Left lung (tissue), 10 donors: Measurements from ENCODE around the gene CNGA3. TPM values are rescaled to one million over a fixed set of nuclear protein-coding genes. Genes with fewer than 3 reads are reported as not detected.
A peak's percentile ranks its signal among the peaks of the same experiment; 100 is the strongest.
"Not testable (repeated sequence)": the region's sequence is repeated elsewhere in the genome, so short reads cannot be mapped to it uniquely, and the experiment has no call there.

Experiments
- ATAC-seq: fragments of 200-7000 bp; cut with Tn5 transposase; one replicate; pipeline ENCODE4 v1.9.1; 2020; ENCODE audit warnings: moderate library complexity
- DNase-seq, 4 donors: peaks; one replicate each; pipeline ENCODE4 v3.0.0-alpha.2; 2013 to 2020
- H3K27ac ChIP-seq, 2 donors: fragments of 200-600 bp; sonication (generic) in 1 of 2; one replicate each; pipeline versions ENCODE4 v1.5.0 to v1.8.0; 2020 to 2021
- H3K27me3 ChIP-seq, 2 donors: fragments of 200-600 bp; sonication (generic) in 1 of 2; one replicate each; pipeline versions ENCODE4 v1.5.0 to v1.8.0; 2020 to 2021
- H3K36me3 ChIP-seq, 2 donors: fragments of 200-600 bp; sonication (generic) in 1 of 2; one replicate each; pipeline versions ENCODE4 v1.5.0 to v1.8.0; 2020 to 2021
- H3K4me1 ChIP-seq, 2 donors: fragments of 200-600 bp; one replicate each; pipeline ENCODE4 v1.8.0; 2021
- H3K4me3 ChIP-seq, 2 donors: fragments of 200-600 bp; sonication (generic) in 1 of 2; one replicate each; pipeline versions ENCODE4 v1.5.0 to v1.8.0; 2020 to 2021; ENCODE audit warnings: mild to moderate bottlenecking in 1 of 2
- H3K9me3 ChIP-seq, 2 donors: fragments of 200-600 bp; sonication (generic) in 1 of 2; one replicate each; pipeline versions ENCODE4 v1.5.0 to v1.8.0; 2020 to 2021
- CTCF ChIP-seq, 2 donors: fragments of 200-600 bp; sonication (generic) in 1 of 2; IDR thresholded peaks; one replicate each; pipeline versions ENCODE4 v1.5.0 to v1.8.0; 2021; ENCODE audit warnings: antibody characterized with exemption in 2 of 2
- intact Hi-C, 2 donors: fragments of 100-400 bp; cut with DNase I; formaldehyde crosslinking; loops; one replicate each; pipeline versions ENCODE4 v1.11.2 to v1.14.2; 2022
- polyA plus RNA-seq, 6 donors: library from polyadenylated mRNA; unstranded; fragments of 120-200 nt; gene quantifications; one replicate each; pipeline ENCODE4 v1.2.1, GENCODE V29; 2013; ENCODE audit not compliant: insufficient read length in 6 of 6
- total RNA-seq, 2 donors: library from RNA; stranded (reverse); fragmentation: NEBNext Ultra II Directional; extraction: Animal tissue kit (Norgen Biotek cat#: 25700); gene quantifications; one replicate each; pipeline ENCODE4 v1.2.1, GENCODE V29; 2021
- donor health status: DM: no; HTN: yes; CAD: no.
- donor health status: DM: no; HTN: no; CAD: no.

Gene CNGA3
- total and polyA plus RNA-seq, 8 donors = 0.04 to 0.10 (median 0.06) TPM; not detected in 3

GRCh38 chr2:98405301-98405700, 59.0 kb downstream of the CNGA3 start:
- Histone ChIP-seq H3K27ac (no peak overlapping the region), H3K4me3 (no peak overlapping the region), H3K36me3 (no peaks in the 10 kb centered on the region), H3K27me3 (no peaks in the 10 kb centered on the region), H3K4me1 (no peaks in the 10 kb centered on the region), H3K9me3 (no peaks in the 10 kb centered on the region)
- no peak for DNase-seq
- intact Hi-C loops = no loop called here
- ATAC-seq = no peak
- no peak for TF ChIP-seq CTCF (IDR thresholded peaks at IDR 0.05)

GRCh38 chr2:98408155-98408554, 61.9 kb downstream of the CNGA3 start:
- Histone ChIP-seq H3K4me3 (no peak overlapping the region), H3K9me3 (no peaks in the 10 kb centered on the region), H3K27ac (no peak overlapping the region), H3K27me3 (no peaks in the 10 kb centered on the region), H3K4me1 (peaks cover 0 to 6% of the 10 kb centered on the region in 2 donors), H3K36me3 (no peaks in the 10 kb centered on the region)
- no peak for DNase-seq
- ATAC-seq = no peak
- intact Hi-C loops = no loop called here
- TF ChIP-seq CTCF (IDR thresholded peaks at IDR 0.05) = no peak

- peak; percentile 92 for ATAC-seq
- Histone ChIP-seq H3K27me3 (no peaks in the 10 kb centered on the region), H3K9me3 (peaks cover 0 to 14% of the 10 kb centered on the region in 2 donors), H3K27ac (no peak overlapping the region), H3K4me1 (peaks cover 0 to 6% of the 10 kb centered on the region in 2 donors), H3K4me3 (no peak overlapping the region), H3K36me3 (no peaks in the 10 kb centered on the region)
- TF ChIP-seq CTCF (IDR thresholded peaks at IDR 0.05) = peak; percentile 43 to 61
- intact Hi-C loops = no loop called here
- DNase-seq = peak in 2 of 4 donors; percentile 28 to 41
These were observed 66.6 kb downstream of the CNGA3 start for GRCh38 chr2:98412751-98413458.

GRCh38 chr2:98414246-98414645, 68.0 kb downstream of the CNGA3 start:
- H3K4me1 ChIP-seq, ATAC-seq, intact Hi-C loops: not testable (repeated sequence)

GRCh38 chr2:98415719-98416248, 69.5 kb downstream of the CNGA3 start:
- H3K4me1 ChIP-seq, H3K27ac ChIP-seq, DNase-seq, H3K4me3 ChIP-seq, H3K27me3 ChIP-seq, ATAC-seq, intact Hi-C loops, H3K36me3 ChIP-seq: not testable (repeated sequence)
- H3K9me3 ChIP-seq = peaks cover 0 to 14% of the 10 kb centered on the region in 2 donors

More at GRCh38 chr2:98414246-98414645, 68.0 kb downstream of the CNGA3 start:
- not testable (repeated sequence) for H3K4me3 ChIP-seq, H3K36me3 ChIP-seq, H3K27me3 ChIP-seq, H3K27ac ChIP-seq
- H3K9me3 ChIP-seq = peaks cover 0 to 14% of the 10 kb centered on the region in 2 donors
- peak in 1 of 4 donors; percentile 4 for DNase-seq

- intact Hi-C loops = no loop called here
- H3K4me1 ChIP-seq = peaks cover 0 to 6% of the 10 kb centered on the region in 2 donors
These were observed 70.3 kb downstream of the CNGA3 start for GRCh38 chr2:98416383-98417159.

More at GRCh38 chr2:98416383-98417159, 70.3 kb downstream of the CNGA3 start:
- Histone ChIP-seq H3K36me3 (no peaks in the 10 kb centered on the region), H3K27me3 (no peaks in the 10 kb centered on the region), H3K9me3 (peaks cover 0 to 14% of the 10 kb centered on the region in 2 donors), H3K4me3 (no peak overlapping the region), H3K27ac (no peak overlapping the region)
- TF ChIP-seq CTCF (IDR thresholded peaks at IDR 0.05) = no peak
- DNase-seq (no peak), ATAC-seq (no peak)
